Testis (tissue), 3 donors: ENCODE results near the gene ZFR2. TPM values are rescaled to one million over a fixed set of nuclear protein-coding genes. Genes with fewer than 3 reads are reported as not detected.

ENCODE experiments used
- DNase-seq: peaks from one replicate; pipeline ENCODE4 v3.0.0-alpha.2; 2019
- H3K27ac ChIP-seq, 2 donors: fragments of 200-600 bp; sonication (generic); one replicate each; pipeline ENCODE4 v1.5.1; 2019
- H3K27me3 ChIP-seq: fragments of 200-600 bp; sonication (generic); one replicate; pipeline ENCODE4 v1.5.1; 2019
- H3K36me3 ChIP-seq: fragments of 200-600 bp; sonication (generic); one replicate; pipeline ENCODE4 v1.5.1; 2017; ENCODE audit warnings: low read depth; ENCODE audit errors: missing control alignments
- H3K4me1 ChIP-seq: fragments of 200-600 bp; sonication (generic); one replicate; pipeline ENCODE4 v1.5.1; 2019
- H3K4me3 ChIP-seq, 2 donors: fragments of 200-600 bp; sonication (generic); one replicate each; pipeline ENCODE4 v1.5.1; 2017 to 2019
- H3K9me3 ChIP-seq: fragments of 200-600 bp; sonication (generic); one replicate; pipeline ENCODE4 v1.5.1; 2017
- CTCF ChIP-seq, 3 experiments: fragments of 450-650 bp in 2 of 3; fragments of 200-600 bp in 1 of 3; sonication (generic) in 1 of 3; IDR thresholded peaks; one replicate each; pipeline ENCODE4 v1.5.1; 2016 to 2019; ENCODE audit warnings: antibody characterized with exemption in 3 of 3, mild to moderate bottlenecking in 2 of 3, moderate library complexity in 1 of 3
- POLR2A ChIP-seq: fragments of 450-650 bp; IDR thresholded peaks from one replicate; pipeline ENCODE4 v1.6.1; 2017; ENCODE audit warnings: antibody characterized with exemption, mild to moderate bottlenecking, moderate library complexity
- WGBS, 2 donors: methylation state at CpG; one replicate each; pipeline ENCODE4 v1.1.5; 2018; 5-methylcytosine and 5-hydroxymethylcytosine counted together
- intact Hi-C: fragments of 100-400 bp; cut with DNase I; formaldehyde crosslinking; loops from one replicate; pipeline ENCODE4 v1.15.1; 2023; ENCODE audit warnings: low total_unique reads
- polyA plus RNA-seq: library from polyadenylated mRNA; stranded (reverse); fragments of 350-450 nt; fragmentation: Illumina TruSeq; extraction: RNeasy Lipid Tissue Mini Kit (QIAGEN cat#74804); gene quantifications from one replicate; pipeline ENCODE4 v1.2.3, GENCODE V29; 2014; ENCODE audit warnings: low read depth, low replicate concordance; ENCODE audit not compliant: insufficient read depth
- total RNA-seq, 2 donors: library from RNA; depleted of rRNA; stranded (reverse); fragments of >200 nt; gene quantifications; one replicate each; pipeline ENCODE4 v1.2.3, GENCODE V29; 2016

The ZFR2 gene
- total and polyA plus RNA-seq, 3 donors from 2014 or later = 23.4 to 35.0 (median 34.1) TPM

- no peak overlapping the region for H3K4me3 ChIP-seq
- intact Hi-C loops = no loop called here
- no peak for DNase-seq
- H3K27ac ChIP-seq = no peak overlapping the region
- H3K9me3 ChIP-seq = no peaks in the 10 kb centered on the region
- H3K36me3 ChIP-seq = no peaks in the 10 kb centered on the region
- no peaks in the 10 kb centered on the region for H3K4me1 ChIP-seq
- H3K27me3 ChIP-seq = no peaks in the 10 kb centered on the region
- TF ChIP-seq CTCF (IDR thresholded peaks at IDR 0.05) (no peak), POLR2A (no peak)
- 87 to 90% methylated on average over 4 of the region's 4 CpGs for WGBS, 2 donors
Measured at GRCh38 chr19:3814648-3815047, 54.2 kb downstream of the ZFR2 start.

- WGBS, 2 donors = 84 to 92% methylated on average over 19 to 22 of the region's 22 CpGs
- no peak overlapping the region for H3K4me3 ChIP-seq
- H3K36me3 ChIP-seq = no peaks in the 10 kb centered on the region
- no peak overlapping the region for H3K27ac ChIP-seq
- TF ChIP-seq CTCF (IDR thresholded peaks at IDR 0.05) = no peak
- TF ChIP-seq POLR2A = no peak
- no peak for DNase-seq
- H3K9me3 ChIP-seq = no peaks in the 10 kb centered on the region
- intact Hi-C loops = no loop called here
- H3K27me3 ChIP-seq = no peaks in the 10 kb centered on the region
- no peaks in the 10 kb centered on the region for H3K4me1 ChIP-seq
Measured at GRCh38 chr19:3813473-3814392, 55.1 kb downstream of the ZFR2 start.

GRCh38 chr19:3810708-3811355, 58.0 kb downstream of the ZFR2 start:
- TF ChIP-seq POLR2A (no peak), CTCF (IDR thresholded peaks at IDR 0.05) (no peak)
- Histone ChIP-seq H3K9me3 (no peaks in the 10 kb centered on the region), H3K4me3 (no peak overlapping the region), H3K27ac (no peak overlapping the region), H3K36me3 (no peaks in the 10 kb centered on the region), H3K27me3 (no peaks in the 10 kb centered on the region), H3K4me1 (no peaks in the 10 kb centered on the region)
- no peak for DNase-seq
- 75 to 82% methylated on average over 18 to 29 of the region's 38 CpGs for WGBS, 2 donors
- intact Hi-C loops = no loop called here

GRCh38 chr19:3809881-3810707, 58.7 kb downstream of the ZFR2 start:
- WGBS, 2 donors = 76 to 87% methylated on average over 15 to 26 of the region's 26 CpGs
- H3K4me3 ChIP-seq = no peak overlapping the region

More at GRCh38 chr19:3809881-3810707, 58.7 kb downstream of the ZFR2 start:
- no peaks in the 10 kb centered on the region for H3K27me3 ChIP-seq
- TF ChIP-seq POLR2A = no peak
- no peak for TF ChIP-seq CTCF (IDR thresholded peaks at IDR 0.05)
- no peaks in the 10 kb centered on the region for H3K4me1 ChIP-seq
- no peaks in the 10 kb centered on the region for H3K9me3 ChIP-seq
- DNase-seq = no peak
- intact Hi-C loops = no loop called here
- no peak overlapping the region for H3K27ac ChIP-seq
- H3K36me3 ChIP-seq = no peaks in the 10 kb centered on the region
